Astrocyte (in vitro differentiated cells and primary cell): Measurements from ENCODE around the gene SYNE1.

Experiments used
- EZH2 ChIP-seq: IDR thresholded peaks from 2 replicates; pipeline ENCODE4 v1.6.1; 2012; ENCODE audit warnings: mild to moderate bottlenecking, low read length, inconsistent platforms; ENCODE audit not compliant: insufficient read depth
- TF ChIP-seq, protein P1 (sequence below): IDR thresholded peaks from 2 replicates; pipeline ENCODE4 v1.5.1; 2011; ENCODE audit warnings: low read depth, mild to moderate bottlenecking, inconsistent platforms, low read length, moderate library complexity; ENCODE audit not compliant: insufficient read depth

DNA sequence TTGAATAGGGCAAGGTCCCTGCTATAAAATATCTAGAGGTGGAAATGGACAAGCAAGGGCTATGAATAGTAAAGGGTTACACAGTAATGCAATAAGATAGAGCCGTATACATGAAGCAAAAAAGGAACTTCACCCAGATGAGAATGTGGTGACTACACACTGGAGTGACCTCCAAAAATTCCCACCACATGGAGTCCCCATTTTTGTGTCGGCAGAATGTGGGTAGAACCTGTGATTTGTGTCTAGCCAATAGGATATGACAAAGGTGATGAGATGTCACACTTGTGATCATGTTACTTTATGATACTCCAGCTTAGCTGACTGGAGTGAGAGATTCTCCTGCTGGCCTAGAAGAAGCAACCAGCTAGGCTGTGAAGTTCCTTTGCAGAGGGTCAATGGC is 96.8 kb downstream of the SYNE1 start:
- TF ChIP-seq, protein P1, sequence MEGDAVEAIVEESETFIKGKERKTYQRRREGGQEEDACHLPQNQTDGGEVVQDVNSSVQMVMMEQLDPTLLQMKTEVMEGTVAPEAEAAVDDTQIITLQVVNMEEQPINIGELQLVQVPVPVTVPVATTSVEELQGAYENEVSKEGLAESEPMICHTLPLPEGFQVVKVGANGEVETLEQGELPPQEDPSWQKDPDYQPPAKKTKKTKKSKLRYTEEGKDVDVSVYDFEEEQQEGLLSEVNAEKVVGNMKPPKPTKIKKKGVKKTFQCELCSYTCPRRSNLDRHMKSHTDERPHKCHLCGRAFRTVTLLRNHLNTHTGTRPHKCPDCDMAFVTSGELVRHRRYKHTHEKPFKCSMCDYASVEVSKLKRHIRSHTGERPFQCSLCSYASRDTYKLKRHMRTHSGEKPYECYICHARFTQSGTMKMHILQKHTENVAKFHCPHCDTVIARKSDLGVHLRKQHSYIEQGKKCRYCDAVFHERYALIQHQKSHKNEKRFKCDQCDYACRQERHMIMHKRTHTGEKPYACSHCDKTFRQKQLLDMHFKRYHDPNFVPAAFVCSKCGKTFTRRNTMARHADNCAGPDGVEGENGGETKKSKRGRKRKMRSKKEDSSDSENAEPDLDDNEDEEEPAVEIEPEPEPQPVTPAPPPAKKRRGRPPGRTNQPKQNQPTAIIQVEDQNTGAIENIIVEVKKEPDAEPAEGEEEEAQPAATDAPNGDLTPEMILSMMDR, result no peak
- no peak for TF ChIP-seq EZH2
